ENCODE data around the gene MRPL53. TPM values are rescaled to one million over a fixed set of nuclear protein-coding genes. Genes with fewer than 3 reads are reported as not detected.

Gene MRPL53
- polyA plus RNA-seq, 5 donors: 37.7 to 68.9 (median 40.5) TPM

DNA sequence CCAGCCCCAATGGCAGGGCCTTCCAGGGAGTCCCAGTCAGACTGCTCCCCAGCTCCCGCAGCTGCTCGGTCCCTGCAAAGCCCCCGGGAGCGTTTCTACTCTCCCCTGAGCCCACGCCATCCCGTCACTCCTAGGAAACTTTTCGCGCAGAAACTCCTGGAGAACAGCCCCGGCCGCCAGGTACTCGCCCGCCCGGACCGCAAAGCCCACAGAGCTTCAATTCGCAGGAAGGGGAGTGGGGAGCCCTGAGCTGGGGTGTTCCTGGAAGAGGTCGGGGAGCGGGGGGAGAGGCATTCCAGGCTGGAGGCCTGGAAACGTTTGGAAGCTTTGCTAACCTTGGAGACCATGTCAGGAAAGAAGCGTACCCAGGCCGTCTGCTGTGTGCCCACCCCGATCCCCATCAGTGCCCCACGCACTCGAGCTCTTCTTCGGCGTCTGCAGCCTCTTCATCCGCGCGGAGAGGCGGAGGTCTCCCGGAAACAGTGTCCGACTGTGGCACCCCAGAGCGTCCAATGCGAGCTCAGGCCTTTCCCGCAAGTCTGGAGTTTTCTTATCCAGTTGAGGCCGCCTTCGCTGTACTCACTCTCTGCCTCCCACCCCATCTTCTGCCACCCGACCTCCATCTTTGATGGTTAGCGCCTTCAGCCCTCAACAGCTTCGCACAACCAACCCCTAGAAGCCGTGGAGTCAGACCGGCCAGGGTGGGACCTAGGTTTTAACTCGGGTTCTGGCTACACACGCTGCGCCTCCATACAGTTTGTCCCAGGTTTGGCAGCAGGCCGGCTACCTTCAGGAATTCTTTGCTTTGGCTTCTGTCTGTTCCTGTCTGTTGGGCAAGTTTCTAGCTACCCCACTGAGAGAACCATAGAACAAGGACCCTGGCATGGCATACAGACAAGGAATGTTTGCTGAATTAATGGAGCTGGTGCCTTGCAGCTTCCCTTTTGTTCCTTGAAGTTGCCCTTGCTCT, 31.3 kb upstream of the MRPL53 start:
- no peak for DNase-seq

DNA sequence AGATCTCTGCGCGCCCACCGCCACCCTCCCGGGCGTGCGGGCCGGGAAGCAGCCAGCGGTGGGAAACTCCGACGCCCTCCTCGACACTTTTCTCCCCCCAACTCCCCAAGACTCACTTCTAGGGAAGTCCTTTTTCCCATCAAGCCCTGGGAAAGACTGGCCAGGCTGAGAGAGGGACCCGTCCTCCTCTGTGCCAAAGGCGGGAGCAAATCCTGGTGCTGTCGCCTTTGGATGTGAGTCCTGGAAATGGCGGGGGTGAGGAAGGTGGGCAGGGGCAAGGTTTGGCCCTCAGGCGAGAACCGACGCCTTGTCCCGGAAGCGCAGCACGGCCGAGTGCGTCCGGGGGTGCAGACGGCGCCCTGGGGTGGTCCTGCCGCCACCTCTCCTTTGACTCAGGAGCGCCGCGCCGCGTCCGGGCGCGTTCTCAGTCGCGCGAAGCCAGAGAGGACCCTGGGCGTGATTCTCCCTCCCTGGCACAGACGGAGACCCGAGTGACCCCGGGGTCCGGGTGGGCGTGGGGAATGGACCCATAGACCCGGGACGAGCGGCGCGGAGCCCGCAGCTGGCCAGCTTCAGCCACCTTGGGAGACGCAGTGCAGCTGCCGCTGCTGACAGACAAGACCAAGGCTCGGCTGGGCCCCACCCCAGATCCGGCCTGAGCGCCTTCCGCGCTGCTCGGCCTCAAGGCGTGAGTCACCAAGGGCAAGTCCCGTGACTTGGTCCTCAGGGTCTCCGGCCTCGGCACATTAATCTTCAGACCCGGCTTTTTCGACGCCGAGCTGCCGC, 30.4 kb upstream of the MRPL53 start:
- DNase-seq: peak; percentile 48 to 58

DNA sequence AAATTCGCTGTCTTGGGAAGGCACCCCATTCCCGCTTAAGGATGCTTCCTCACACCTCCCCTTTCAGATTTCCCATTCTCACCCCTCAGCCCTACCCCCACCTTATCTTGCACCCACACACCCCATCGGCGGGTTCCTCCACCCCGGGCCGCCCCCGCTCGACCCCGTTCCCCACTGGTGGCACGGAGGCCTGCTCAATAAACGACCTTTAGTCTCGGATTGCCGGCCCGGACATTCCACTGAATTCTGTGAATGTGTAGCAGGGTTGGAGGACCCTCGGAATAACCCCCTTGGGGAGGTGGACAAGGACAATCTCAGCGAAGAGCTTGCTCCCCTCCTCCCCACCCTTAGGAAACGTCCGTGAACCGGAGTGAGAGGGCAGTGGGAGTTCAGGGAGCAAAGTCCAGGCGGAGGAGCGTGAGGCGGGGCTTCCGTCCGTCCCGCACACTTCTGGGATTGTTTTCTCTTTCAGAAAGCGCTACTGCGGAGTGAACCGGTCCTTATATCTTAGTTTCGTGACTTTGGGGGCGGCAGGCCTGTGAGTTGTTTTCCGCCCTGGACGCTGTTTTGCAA, 29.8 kb upstream of the MRPL53 start:
- DNase-seq: no peak

DNA sequence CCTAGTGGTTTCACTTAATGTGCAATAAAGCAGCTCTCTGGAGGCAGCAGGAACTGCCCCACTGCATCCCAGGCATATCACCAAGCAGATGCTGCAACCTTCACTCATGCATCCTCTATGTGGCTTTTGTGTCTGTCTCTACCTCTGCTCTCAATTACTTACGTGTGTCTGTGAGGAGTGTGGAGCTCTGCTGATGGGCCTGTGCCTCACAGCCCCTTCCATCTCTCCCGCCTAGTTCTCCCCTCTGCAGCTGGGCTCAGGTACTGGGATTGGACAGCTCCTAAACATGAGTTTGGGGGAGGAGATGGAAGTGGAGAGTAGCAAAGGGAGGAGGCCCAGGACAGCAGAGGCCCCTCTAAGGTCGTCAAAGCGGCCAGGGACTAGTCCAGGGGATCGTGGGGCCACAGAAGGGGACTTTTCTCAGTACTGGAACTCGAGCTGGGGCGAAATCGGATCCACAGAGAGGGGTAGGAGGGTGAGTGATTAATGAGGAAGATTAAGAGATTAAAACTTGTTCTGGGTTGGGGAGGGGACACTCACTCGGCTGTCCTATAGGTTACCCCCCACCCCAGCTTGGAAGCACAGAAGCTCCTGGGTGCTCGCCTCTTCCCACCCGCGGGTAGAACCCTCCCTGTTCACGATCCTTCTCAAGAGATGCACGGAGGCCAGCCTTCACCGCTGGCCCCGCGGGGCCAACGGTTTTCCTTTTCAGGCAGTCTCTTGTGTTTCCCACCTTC, 29.0 kb upstream of the MRPL53 start:
- DNase-seq: no peak

DNA sequence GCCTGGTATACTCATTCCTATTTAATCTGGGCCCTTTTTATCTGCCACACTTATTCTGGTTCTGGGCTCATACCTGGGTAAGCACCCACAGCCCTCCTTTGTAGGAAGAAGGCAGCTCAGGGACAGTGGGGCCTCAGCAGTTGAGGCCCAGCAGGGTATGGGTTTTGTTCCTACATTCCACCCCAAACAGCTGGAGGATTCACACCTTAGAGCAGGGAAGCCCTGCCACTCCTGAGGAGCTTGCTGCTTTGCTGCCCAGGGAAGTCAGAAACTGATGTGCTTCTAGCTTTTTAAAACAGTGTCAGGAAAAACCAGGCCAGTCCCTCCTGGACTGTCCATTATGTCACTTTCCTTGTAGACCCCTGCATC, 28.1 kb upstream of the MRPL53 start:
- DNase-seq: no peak

DNA sequence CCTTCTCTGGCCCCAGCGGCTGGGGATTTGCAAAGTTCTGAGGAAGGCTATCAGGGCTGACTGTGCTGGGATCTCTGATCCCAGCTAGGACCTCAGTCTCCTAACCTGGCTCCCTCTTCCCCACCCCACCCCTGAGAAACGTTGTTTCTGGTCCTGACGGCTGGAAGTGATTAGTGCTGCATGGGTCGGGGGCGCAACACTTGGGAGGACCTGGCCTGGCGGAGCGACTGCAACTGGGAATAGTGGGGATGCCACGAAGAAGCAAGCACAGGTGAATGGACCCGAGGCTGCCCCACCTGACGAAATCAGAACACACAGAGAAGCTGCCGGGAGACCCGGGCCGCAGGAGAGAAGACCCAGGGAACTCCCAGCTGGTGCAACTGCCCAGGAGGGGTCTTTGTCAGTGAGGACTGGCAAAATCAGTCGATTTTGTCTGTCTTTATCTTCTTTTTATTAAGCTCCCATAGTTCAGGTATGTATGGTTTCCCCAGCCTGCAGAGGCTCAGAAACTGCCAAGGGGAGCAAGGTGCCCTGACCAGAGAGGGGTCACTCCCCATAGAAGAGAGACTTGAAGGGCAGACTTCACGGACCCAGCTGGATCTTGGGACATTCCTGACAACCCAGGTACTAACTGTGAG, 27.6 kb upstream of the MRPL53 start:
- DNase-seq: no peak

DNA sequence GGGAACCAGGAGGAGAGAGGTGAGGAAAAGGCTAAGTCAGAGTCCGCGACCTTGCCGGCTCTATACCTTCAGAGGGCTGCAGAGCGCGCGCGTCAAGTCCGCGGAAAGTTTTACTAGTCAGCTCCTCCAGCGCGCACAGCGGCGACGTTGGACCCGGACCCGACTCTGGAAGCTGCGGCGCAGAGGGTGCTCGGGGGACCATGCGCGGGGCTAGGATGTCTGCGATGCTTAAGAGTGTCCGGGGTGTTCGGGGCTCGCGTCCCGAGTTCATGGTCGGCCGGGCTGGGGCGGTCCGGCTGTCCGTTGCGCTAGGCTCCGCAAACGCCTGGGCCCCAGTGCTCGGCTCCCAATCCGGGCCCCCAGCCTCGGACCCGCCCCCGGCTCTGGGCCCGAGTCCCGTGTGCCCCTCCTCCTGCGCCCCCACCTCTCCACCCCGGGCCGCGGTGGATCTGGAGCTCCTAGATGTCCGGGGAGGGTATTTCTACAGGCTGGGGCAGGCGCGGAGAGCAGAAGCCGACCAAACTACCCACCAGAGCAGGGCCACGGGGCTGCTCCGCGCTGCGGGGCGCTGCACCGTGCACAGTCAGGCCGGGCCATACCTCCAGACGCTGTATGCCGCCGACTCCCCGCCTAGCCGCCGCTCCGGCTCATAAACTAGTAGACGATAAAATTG, 26.9 kb upstream of the MRPL53 start, which contains the start of gene LBX2:
Gene LBX2, minus strand, starts transcription at position 337 of the 673 bp plus-strand sequence. Its CDS starts 66 bp downstream, at position 271.
- no peak for DNase-seq

DNA sequence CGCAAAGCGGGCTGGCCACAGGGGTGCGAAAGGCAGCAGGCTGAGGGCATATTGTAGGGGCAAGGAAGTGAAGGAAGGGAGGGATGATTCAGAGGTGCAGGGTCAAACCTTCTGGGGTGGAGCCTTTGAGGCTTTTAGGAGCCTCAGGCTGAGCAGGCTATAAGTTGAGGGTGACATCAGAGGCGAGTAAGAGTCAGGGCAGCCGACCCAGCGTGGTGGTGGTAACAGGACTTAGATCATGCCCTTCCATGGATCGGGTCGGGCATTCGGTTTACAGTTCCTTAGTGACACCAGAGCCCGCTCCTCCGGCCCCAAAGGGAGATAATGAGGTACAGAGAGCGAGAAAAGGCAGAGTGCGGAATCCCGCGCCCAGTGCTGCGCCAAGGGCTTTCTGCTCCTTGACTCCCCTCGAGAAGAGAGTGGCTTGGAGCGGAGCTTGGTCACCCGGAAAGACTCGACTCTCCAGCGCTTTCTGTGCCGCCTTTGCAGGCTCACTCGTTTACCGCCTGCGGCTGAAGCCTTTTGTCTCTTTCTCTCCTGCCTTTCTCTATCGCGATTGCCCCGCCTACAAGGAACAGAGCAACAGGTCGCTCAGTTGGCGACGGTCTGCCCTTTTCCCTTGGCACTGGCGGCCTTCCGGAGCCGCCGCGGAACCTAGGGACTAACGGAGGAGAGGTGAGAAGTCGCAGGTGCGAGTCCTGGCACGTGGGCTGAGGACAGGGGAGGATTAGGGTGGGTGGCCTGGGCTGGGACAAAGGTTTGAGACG, 26.2 kb upstream of the MRPL53 start:
- no peak for DNase-seq

DNA sequence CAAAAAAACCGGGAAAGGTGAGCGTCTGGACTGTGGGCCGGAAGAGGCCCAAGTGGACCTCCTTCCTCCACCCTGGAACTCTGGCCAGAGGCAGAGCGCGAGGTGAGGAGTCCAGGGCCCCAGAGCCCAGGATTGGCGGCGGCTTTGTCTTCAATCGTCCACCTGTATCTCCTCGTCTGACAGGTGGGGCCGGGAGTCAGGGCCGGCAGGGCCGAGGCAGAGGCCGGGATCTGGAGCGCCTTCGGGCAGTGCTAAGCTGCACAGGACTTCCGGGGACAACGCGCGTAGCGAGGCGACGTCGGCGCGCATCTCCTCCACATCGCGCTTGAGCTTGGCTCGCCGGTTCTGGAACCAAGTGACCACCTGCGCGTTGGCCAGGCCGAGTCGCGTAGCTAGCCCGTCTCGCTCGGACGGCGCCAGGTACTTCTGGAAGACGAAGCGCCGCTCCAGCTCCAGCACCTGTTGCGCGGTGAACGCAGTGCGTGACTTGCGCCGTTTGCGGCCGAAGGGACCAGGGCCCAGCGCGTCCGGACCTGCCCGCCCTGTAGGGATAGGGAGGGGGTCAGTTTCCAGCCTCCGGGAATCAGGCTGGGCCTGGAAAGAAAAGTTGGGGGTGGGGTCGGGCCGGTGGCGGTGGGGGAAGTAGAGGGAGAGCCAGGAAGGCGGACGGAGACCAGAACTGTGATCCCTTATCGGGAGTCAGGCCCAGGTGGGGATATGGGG, 25.5 kb upstream of the MRPL53 start:
- no peak for DNase-seq

DNA sequence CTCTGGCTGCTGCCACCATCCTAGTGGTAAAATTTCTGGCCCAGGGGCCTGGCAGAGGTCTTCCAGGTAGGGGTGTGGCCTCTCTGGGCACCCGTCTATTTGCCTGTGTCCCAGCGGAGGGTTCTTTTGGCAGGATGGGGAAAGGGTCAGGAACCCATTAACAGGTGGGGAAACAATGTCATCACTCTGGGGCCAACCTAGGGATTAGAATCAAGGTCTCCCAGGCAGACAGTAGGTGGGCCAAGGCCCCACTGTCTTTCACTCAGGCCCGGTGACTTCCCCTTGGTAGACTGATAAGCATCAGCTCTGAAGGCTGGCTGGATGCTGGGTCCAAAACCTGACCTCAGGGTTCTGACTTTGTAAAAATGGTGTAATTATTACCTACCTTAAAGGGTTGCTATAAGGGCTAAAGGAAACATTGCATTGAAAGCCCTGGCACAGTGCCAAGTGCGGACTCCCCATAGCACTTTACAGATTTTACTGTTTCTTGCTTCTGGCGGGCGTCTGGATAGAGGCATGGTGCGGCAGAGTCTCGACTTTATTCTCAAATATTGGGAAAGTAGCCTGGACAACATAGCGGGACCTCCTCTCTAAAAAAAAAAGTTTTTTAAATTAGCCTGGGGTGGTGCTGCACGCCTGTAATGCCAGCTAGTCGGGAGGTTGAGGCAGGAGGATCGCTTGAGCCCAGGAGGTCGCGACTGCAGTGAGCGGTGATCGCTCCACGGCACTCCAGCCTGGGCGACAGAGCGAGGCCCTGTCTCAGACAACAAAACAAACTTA, 24.7 kb upstream of the MRPL53 start:
- DNase-seq: no peak

DNA sequence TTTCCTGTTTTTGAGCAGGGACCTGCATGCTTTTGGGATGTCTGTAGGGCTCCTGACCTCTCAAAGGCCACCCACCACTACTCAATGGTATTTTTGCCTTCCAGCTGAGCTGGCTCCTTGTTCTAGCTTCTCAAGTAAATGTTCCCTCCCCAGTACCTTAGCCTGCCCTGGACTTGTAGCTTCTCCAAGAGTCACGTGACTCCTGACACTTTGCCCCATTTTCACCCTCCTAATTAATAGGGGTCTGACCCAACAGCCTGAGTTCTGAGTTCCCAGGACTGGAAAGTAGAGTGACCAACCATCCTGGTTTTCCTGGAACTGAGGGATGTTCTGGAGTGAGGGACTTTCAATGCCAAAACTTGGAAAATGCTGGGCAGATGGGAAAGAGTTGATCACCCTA, 23.0 kb upstream of the MRPL53 start:
- DNase-seq: no peak

DNA sequence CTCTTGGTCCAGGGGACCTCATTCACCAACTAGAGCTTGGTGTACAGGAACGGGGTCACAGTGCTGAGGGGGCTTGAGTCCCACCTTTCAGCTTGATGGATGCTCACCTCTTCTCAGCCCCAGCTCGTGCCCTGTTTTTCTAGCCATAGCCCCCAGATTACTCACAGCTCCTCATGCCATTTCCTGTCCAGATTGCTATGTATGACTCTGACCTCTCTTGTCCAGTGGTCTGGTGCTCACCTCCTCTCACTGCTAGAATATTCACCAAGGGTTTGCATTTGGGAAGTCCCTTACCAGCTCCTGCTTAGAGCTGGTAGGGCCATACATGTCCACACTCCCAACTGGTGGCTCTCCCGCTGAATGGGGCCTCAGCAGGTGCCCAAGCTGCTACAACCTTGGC, 21.1 kb upstream of the MRPL53 start:
- DNase-seq: no peak

DNA sequence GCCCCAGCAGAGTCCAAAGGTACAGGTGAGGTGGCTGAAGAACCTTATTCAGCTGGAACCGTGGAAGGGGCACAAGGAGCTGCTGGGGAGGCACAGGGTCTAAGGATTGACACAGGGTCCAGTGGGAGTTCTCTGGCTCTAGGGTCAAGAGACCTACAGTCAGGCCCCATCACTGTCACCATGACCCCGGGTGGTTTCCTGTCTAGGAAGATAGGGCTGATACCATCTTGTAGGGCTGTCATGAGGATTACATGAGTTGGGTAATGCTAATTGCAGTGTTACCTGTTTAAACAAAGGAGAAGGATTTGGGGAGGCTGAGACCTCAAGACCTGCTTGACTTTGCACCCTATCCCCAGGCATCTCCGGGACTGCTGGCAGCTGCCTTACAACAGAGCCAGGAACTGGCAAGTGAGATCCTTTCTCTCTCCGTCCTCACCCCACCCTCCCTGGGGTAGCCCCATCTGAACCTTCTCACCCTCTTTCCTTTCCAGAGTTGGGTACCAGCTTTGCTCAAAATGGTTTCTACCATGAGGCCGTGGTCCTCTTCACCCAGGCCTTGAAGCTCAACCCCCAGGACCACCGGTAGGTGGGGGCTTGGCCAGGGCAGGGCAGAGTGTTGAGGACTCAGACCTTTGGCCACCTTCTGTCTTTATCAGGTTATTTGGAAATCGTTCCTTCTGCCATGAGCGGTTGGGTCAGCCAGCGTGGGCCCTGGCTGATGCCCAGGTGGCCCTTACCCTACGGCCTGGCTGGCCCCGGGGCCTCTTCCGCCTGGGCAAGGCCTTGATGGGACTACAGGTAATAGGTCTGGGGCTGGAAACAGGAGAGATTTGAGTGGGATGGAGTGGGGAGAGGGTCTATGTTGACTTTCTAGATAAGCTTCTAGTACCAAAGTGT, 19.4 kb upstream of the MRPL53 start:
- no peak for DNase-seq

DNA sequence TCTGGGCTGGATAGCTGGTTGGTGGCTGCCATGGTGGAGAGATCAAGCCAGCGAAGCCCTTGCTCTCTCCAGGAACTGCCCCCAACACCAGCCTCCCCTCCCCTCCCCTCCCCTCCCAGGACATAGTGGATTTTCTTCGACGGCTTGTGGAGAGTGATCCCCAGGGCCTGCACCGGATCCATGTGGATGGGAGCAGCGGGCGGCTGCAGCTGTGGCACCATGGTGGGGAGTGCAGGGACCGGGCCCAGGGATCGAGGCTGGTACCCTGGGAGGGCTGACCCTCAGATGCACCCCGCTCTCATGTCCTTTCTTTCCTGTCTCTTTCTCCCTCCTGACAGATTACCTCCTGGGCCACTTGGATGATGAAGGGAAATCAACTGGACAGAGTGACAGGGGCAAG, 17.4 kb upstream of the MRPL53 start:
- no peak for DNase-seq

DNA sequence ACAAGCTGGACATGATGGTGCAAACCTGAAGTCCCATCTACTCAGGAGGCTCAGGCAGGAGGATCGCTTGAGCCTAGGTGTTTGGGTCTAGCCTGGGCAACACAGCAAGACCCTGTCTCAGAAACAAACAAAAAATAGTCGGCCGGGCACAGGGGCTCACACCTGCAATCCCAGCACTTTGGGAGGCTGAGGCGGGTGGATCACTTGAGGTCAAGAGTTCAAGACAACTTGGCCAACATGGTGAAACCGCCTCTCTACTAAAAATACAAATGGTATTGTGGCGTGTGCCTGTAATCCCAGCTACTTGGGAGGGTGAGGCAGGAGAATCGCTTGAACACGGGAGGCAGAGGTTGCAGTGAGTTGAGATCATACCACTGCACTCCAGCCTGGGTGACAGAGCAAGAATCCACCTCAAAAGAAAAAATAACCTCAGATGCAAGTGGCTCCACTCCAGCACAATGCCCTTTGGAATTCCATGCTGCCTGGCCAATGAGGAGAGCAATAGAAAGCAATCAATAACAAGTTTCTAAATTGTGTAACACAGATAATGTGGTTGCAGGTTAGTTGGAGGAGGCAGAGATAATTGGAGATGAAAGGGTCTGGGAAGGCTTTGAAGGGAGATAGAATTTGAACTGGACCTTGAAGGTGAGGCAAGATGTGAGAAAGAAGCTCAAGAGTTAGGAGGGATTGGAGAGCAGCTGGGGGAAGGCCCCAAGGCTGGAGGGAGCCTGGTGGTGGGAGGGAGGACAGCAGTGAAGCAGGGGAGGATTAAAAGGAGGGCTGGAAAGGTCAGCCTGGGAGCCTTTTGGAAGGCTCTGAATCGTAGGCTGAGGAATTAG, 16.4 kb upstream of the MRPL53 start:
- no peak for DNase-seq

DNA sequence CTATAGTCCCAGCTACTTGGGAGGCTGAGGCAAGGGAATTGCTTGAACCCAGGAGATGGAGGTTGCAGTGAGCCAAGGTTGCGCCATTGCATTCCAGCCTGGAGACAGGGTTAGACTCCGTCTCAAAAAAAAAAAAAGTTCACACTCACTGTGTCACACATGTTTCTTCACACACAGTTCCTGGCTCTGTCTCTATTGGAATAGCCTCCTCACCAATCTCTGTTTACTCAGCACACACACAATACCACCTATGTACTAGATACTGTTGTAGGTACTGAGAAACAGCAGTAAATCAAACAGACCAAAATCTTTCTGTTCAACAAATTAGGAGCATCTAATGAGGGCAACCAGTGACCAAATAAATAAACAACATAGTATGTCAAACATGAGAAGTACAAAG, 13.7 kb upstream of the MRPL53 start:
- no peak for DNase-seq
